ENCODE measurements around the gene FBRSL1.

DNA sequence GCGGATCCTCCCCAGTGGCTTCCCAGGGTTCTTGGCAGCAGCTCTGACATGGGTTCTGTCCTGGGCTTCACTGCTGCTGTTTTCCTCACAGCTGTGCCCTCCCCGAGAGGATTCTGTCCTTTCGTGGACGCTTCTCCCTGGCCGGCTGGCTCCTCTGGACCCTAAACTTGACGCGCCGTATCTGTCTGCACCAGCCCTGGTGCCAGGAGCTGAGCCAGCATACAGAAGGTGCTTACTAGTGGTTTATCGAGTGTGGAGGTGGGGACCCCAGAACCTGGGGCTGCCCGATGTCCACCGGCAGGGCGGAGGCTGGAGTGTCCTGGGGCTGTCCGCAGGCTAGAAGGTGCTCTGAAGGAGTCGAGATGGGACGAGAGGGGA is 17.2 kb downstream of the FBRSL1 start:
- no peak for TF ChIP-seq POLR2AphosphoS5 (IDR thresholded peaks at IDR 0.05; ENCODE audit: low read depth, low read length)
- no peak for TF ChIP-seq TAF1 (IDR thresholded peaks at IDR 0.05; ENCODE audit: borderline replicate concordance, insufficient read depth, low read length)
- no peak for TF ChIP-seq SIN3A (IDR thresholded peaks at IDR 0.05; ENCODE audit: borderline replicate concordance, insufficient read depth, low read length)
- TF ChIP-seq, protein P1, sequence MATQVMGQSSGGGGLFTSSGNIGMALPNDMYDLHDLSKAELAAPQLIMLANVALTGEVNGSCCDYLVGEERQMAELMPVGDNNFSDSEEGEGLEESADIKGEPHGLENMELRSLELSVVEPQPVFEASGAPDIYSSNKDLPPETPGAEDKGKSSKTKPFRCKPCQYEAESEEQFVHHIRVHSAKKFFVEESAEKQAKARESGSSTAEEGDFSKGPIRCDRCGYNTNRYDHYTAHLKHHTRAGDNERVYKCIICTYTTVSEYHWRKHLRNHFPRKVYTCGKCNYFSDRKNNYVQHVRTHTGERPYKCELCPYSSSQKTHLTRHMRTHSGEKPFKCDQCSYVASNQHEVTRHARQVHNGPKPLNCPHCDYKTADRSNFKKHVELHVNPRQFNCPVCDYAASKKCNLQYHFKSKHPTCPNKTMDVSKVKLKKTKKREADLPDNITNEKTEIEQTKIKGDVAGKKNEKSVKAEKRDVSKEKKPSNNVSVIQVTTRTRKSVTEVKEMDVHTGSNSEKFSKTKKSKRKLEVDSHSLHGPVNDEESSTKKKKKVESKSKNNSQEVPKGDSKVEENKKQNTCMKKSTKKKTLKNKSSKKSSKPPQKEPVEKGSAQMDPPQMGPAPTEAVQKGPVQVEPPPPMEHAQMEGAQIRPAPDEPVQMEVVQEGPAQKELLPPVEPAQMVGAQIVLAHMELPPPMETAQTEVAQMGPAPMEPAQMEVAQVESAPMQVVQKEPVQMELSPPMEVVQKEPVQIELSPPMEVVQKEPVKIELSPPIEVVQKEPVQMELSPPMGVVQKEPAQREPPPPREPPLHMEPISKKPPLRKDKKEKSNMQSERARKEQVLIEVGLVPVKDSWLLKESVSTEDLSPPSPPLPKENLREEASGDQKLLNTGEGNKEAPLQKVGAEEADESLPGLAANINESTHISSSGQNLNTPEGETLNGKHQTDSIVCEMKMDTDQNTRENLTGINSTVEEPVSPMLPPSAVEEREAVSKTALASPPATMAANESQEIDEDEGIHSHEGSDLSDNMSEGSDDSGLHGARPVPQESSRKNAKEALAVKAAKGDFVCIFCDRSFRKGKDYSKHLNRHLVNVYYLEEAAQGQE (IDR thresholded peaks at IDR 0.05; ENCODE audit: insufficient read depth in 1 of 2, low read depth in 2 of 2, low read length in 2 of 2) = no peak
- TF ChIP-seq FOXP2 (optimal IDR thresholded peaks at IDR 0.05; ENCODE audit: borderline replicate concordance, extremely low read depth, extremely low read length, insufficient read depth) = no peak

Data from PFSK-1 (cell line).